Naive thymus-derived CD4-positive, alpha-beta T cell (primary cell): ENCODE data around the gene FLT3. TPM values are rescaled to one million over a fixed set of nuclear protein-coding genes. Genes with fewer than 3 reads are reported as not detected.
A peak's percentile ranks its signal among the peaks of the same experiment; 100 is the strongest.

Experiments used
- ATAC-seq: fragments of 150-1000 bp; cut with Tn5 transposase; 2 replicates; pipeline ENCODE4 v1.10.0; 2021; ENCODE audit warnings: mild to moderate bottlenecking, moderate library complexity
- CTCF ChIA-PET: fragments of 350-600 bp; sonication (Branson Sonifier 250); formaldehyde crosslinking; loops from one replicate; lab custom pipeline; 2021; ENCODE audit warnings: antibody characterized with exemption; lab: Charles Lee
- POLR2A ChIA-PET: fragments of 350-600 bp; sonication (Branson Sonifier 250); formaldehyde crosslinking; loops from one replicate; lab custom pipeline; 2021; ENCODE audit warnings: antibody characterized with exemption, inconsistent platforms; lab: Charles Lee
- DNase-seq, 9 donors: peaks; one replicate each; pipeline versions ENCODE4 v3.0.0 to v3.0.0-alpha.2; 2020 to 2022; ENCODE audit warnings: mixed read lengths in 1 of 9
- H3K27ac ChIP-seq: one replicate; pipeline ENCODE4 v1.7.0; 2013; ENCODE audit warnings: mild to moderate bottlenecking, low read depth, low read length, moderate library complexity
- H3K27me3 ChIP-seq, 2 donors: one replicate each; pipeline ENCODE4 v1.7.0; 2013; ENCODE audit warnings: low read length in 2 of 2, mild to moderate bottlenecking in 2 of 2, moderate library complexity in 2 of 2; ENCODE audit not compliant: control insufficient read depth in 2 of 2, insufficient read depth in 2 of 2
- H3K36me3 ChIP-seq, 3 experiments: 1 replicate in 2 of 3; 2 replicates in 1 of 3; pipeline ENCODE4 v1.7.0; 2013; ENCODE audit warnings: low read length in 3 of 3, mild to moderate bottlenecking in 3 of 3, moderate library complexity in 1 of 3; ENCODE audit not compliant: insufficient read depth in 3 of 3, control insufficient read depth in 2 of 3
- H3K4me1 ChIP-seq, 2 donors: one replicate each; pipeline ENCODE4 v1.7.0; 2013; ENCODE audit warnings: low read length in 2 of 2, mild to moderate bottlenecking in 2 of 2, moderate library complexity in 1 of 2; ENCODE audit not compliant: control insufficient read depth in 2 of 2, insufficient read depth in 2 of 2
- H3K4me3 ChIP-seq: 2 replicates; pipeline ENCODE4 v1.7.0; 2013; ENCODE audit warnings: mild to moderate bottlenecking, low read length
- H3K9me3 ChIP-seq, 3 experiments: 1 replicate in 2 of 3; 2 replicates in 1 of 3; pipeline ENCODE4 v1.7.0; 2013; ENCODE audit warnings: low read length in 3 of 3; ENCODE audit not compliant: control insufficient read depth in 2 of 3
- H3K27ac Mint-ChIP-seq, 9 donors: one replicate each; pipeline ENCODE4 v1.8.0; 2020 to 2022; ENCODE audit warnings: mixed read lengths in 9 of 9, mild to moderate bottlenecking in 8 of 9, moderate library complexity in 5 of 9, inconsistent platforms in 2 of 9
- H3K27me3 Mint-ChIP-seq, 5 donors: one replicate each; pipeline ENCODE4 v1.8.0; 2021 to 2022; ENCODE audit warnings: mixed read lengths in 5 of 5, mild to moderate bottlenecking in 1 of 5
- H3K36me3 Mint-ChIP-seq, 5 donors: one replicate each; pipeline ENCODE4 v1.8.0; 2020 to 2022; ENCODE audit warnings: mixed read lengths in 5 of 5, mild to moderate bottlenecking in 3 of 5, inconsistent platforms in 1 of 5
- H3K4me1 Mint-ChIP-seq, 7 donors: one replicate each; pipeline ENCODE4 v1.8.0; 2020 to 2022; ENCODE audit warnings: mixed read lengths in 7 of 7, mild to moderate bottlenecking in 3 of 7, inconsistent platforms in 1 of 7
- H3K4me3 Mint-ChIP-seq, 10 donors: one replicate each; pipeline ENCODE4 v1.8.0; 2020 to 2022; ENCODE audit warnings: mild to moderate bottlenecking in 10 of 10, mixed read lengths in 10 of 10, moderate library complexity in 6 of 10, inconsistent platforms in 2 of 10
- H3K9me3 Mint-ChIP-seq, 11 donors: one replicate each; pipeline ENCODE4 v1.8.0; 2020 to 2022; ENCODE audit warnings: mixed read lengths in 11 of 11, mild to moderate bottlenecking in 4 of 11, inconsistent platforms in 1 of 11, moderate library complexity in 1 of 11
- intact Hi-C, 2 donors: fragments of 100-400 bp; cut with micrococcal nuclease; formaldehyde crosslinking; loops; one replicate each; pipeline ENCODE4 v1.15.1; 2023
- polyA plus RNA-seq, 2 donors: library from polyadenylated mRNA; unstranded; fragments of 300-500 nt; fragmentation: Illumina TruSeq; gene quantifications; one replicate each; pipeline ENCODE4 v1.2.3, GENCODE V29; 2021
- total RNA-seq, 6 experiments: library from RNA in 5 of 6; stranded (reverse) in 5 of 6; gene quantifications; 1 replicate in 5 of 6; 2 replicates in 1 of 6; pipeline ENCODE4 v1.2.3 and lab custom pipeline; 2021 to 2026

The FLT3 gene
- total and polyA plus RNA-seq, 7 experiments from 2014 or later = 0.77 to 3.4 TPM; not detected in 5

DNA sequence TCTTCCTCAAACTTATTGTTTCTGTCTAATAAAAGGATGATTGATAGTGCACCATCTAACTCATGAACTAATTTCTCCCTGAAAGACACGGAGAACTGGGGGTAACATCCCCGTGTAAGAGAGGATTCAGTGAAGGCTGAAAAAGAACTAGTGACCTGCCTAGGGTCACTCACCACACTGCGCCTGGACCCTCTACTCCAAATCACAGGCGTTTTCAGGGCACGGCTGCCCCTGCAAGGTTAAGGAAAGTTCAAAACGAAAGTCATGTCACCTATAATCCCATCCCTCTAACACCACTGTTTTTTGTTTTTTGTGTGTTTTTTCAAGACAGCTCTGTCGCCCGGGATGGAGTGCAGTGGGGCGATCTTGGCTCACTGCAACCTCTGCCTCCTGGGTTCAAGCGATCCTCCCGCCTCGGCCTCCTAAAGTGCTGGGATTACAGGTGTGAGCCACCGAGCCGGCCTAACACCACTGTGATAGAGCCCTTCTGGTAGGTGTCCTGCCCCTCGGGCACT is 120.6 kb downstream of the FLT3 start:
- H3K36me3 ChIP-seq = no peaks in the 10 kb centered on the region
- H3K27ac ChIP-seq = no peak overlapping the region
- ChIA-PET POLR2A (no interaction called here), CTCF (no interaction called here)
- peaks cover 0 to 2% (median 0%) of the 10 kb centered on the region in 11 donors for H3K9me3 Mint-ChIP-seq
- peaks cover 13 to 20% of the 10 kb centered on the region in 2 donors for H3K27me3 ChIP-seq
- H3K4me3 Mint-ChIP-seq = peak overlapping the region in 8 of 10 donors; percentile 17 to 68 (median 38)
- no peaks in the 10 kb centered on the region for H3K9me3 ChIP-seq
- no peak for DNase-seq
- peaks cover 79 to 90% (median 83%) of the 10 kb centered on the region in 5 donors for H3K27me3 Mint-ChIP-seq
- H3K4me3 ChIP-seq = no peak overlapping the region
- H3K27ac Mint-ChIP-seq = peak overlapping the region in 1 of 9 donors; percentile 3
- H3K36me3 Mint-ChIP-seq = no peaks in the 10 kb centered on the region
- intact Hi-C loops = no loop called here
- H3K4me1 ChIP-seq = no peaks in the 10 kb centered on the region
- peaks cover 10 to 33% (median 25%) of the 10 kb centered on the region in 7 donors for H3K4me1 Mint-ChIP-seq
- no peak for ATAC-seq

DNA sequence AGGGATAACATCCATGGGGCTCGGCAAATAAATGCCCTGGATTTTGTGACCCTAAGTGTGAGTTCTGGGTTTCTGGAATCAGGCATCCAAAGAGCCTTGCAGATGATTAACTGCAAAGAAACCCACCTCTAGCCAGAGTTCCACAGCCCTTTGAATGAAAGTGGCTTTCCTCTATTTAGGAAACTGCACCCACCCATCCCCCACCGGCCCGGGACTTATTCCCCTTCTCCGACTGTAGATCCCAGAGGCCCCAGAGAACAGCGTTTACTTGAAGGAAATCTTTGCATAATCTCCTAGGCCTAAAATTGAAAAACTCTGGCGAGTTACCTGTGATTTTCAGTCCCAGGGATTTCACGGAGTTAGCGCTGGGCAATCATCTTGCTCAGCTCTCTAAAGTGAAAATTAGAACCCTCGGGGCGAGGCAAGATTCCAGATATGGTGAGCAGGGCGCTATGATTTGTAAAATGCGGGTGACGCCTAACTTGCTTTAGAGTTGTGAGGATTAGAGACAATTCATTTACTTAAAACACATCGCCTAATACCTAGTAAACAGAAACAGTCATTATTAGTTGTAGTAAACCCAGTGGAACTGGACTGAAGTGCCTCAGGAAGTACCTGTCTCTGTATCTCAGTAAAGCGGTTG is 121.3 kb downstream of the FLT3 start:
- Histone ChIP-seq H3K27me3 (peaks cover 13 to 20% of the 10 kb centered on the region in 2 donors), H3K27ac (no peak overlapping the region), H3K4me1 (no peaks in the 10 kb centered on the region), H3K9me3 (no peaks in the 10 kb centered on the region), H3K36me3 (no peaks in the 10 kb centered on the region), H3K4me3 (no peak overlapping the region)
- H3K4me3 Mint-ChIP-seq = peak overlapping the region in 7 of 10 donors; percentile 20 to 68 (median 37)
- ATAC-seq (no peak), DNase-seq (no peak)
- intact Hi-C loops = no loop called here
- H3K36me3 Mint-ChIP-seq = no peaks in the 10 kb centered on the region
- peaks cover 83 to 93% (median 89%) of the 10 kb centered on the region in 5 donors for H3K27me3 Mint-ChIP-seq
- ChIA-PET CTCF (no interaction called here), POLR2A (no interaction called here)
- peaks cover 0 to 2% (median 0%) of the 10 kb centered on the region in 11 donors for H3K9me3 Mint-ChIP-seq
- H3K27ac Mint-ChIP-seq = peak overlapping the region in 1 of 9 donors; percentile 51
- H3K4me1 Mint-ChIP-seq = peaks cover 10 to 33% (median 25%) of the 10 kb centered on the region in 7 donors

DNA sequence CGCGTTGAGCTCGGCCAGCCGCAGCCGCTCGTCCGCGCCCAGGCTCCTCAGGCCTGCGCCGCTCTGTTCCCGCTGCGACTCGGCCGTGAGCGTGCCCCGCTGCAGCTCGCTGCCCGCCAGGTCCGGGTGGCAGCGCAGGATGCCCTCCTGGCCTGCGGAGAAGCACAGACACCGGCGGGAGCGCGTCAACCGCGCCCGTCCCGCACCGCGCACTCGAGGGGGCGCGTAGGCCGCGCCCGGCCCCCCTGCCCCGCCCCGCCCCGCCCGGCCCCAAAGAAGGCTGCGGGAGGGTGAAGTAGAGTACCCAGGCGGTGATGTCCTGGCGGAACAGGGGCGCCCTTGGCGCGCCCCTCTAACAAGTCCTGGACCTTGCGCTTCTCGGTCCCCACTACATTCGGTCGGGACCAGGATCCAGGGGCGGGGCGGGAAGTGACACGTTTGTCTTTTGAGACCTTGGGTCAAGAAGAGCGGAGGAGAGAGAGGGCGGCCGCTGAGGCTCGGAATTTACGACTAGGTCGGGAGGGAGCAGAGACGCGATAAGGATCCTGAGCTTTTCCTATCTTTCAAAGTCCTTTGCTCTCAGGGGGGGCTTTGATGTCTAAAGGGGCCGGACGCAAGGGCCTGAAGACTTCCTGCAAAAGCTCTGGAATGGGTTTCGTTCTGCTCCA is 121.9 kb downstream of the FLT3 start:
- H3K27ac Mint-ChIP-seq = peak overlapping the region in 1 of 9 donors; percentile 51
- Histone ChIP-seq H3K27me3 (peaks cover 11 to 20% of the 10 kb centered on the region in 2 donors), H3K4me3 (no peak overlapping the region), H3K4me1 (no peaks in the 10 kb centered on the region), H3K9me3 (no peaks in the 10 kb centered on the region), H3K27ac (no peak overlapping the region), H3K36me3 (no peaks in the 10 kb centered on the region)
- DNase-seq (no peak), ATAC-seq (no peak)
- peaks cover 83 to 93% (median 89%) of the 10 kb centered on the region in 5 donors for H3K27me3 Mint-ChIP-seq
- CTCF ChIA-PET = no interaction called here
- H3K4me3 Mint-ChIP-seq = peak overlapping the region in 4 of 10 donors; percentile 3 to 68 (median 32)
- POLR2A ChIA-PET = no interaction called here
- intact Hi-C loops = no loop called here
- peaks cover 10 to 33% (median 25%) of the 10 kb centered on the region in 7 donors for H3K4me1 Mint-ChIP-seq
- no peaks in the 10 kb centered on the region for H3K36me3 Mint-ChIP-seq
- H3K9me3 Mint-ChIP-seq = peaks cover 0 to 2% (median 0%) of the 10 kb centered on the region in 11 donors

DNA sequence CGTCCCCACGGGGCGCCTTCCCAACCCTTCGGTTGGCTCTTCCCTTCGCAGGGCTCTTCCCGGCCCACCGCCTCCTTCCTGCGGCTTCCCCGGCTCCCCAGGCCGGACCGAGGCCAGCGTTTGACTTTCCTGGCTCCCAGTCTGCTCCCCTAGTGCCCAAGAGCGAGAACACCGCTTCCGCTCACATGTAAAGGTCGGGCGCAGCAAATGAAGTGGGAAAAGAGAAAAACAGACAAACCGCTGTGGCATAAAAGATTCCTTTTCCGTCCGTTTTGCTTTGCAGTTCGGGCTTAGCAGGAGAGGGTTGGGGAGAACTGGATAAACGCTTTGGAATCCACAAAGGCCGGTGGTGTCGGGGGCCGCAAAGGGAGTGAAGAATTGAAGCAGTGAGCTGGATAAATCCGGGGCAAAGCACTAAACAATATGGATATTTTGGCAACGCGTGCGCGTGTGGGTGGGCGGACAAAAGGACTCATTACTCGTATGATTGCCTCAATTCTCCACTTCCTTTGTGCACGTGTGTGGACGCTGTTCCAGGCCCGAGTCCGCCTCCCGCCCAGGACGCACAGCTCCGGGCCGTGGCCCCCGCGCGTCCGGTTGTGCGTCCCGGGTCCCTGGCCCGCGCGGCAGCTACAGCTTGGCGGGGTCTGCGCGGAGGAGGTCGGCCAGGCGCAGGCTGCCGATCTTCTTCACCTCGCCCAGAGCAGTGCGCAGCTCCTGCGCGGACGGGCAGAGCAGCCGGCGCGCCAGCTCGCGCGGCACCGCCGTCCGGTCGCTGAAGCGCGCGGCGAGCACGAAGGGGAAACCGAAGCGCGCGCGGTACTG is 122.7 kb downstream of the FLT3 start:
- H3K4me1 ChIP-seq = no peaks in the 10 kb centered on the region
- DNase-seq (no peak), ATAC-seq (no peak)
- POLR2A ChIA-PET = no interaction called here
- Mint-ChIP-seq H3K4me3 (peak overlapping the region in 5 of 10 donors; percentile 9 to 54 (median 12)), H3K36me3 (no peaks in the 10 kb centered on the region), H3K27me3 (peaks cover 81 to 92% (median 88%) of the 10 kb centered on the region in 5 donors), H3K27ac (peak overlapping the region in 1 of 9 donors; percentile 71), H3K4me1 (peaks cover 10 to 33% (median 25%) of the 10 kb centered on the region in 7 donors), H3K9me3 (no peaks in the 10 kb centered on the region)
- no peak overlapping the region for H3K4me3 ChIP-seq
- no peaks in the 10 kb centered on the region for H3K9me3 ChIP-seq
- no peaks in the 10 kb centered on the region for H3K36me3 ChIP-seq
- intact Hi-C loops = loop anchor here in 1 of 2 donors (2.0 kb wide), 1 partner anchor 53 kb away; no protein-coding TSS in a partner anchor
- no peak overlapping the region for H3K27ac ChIP-seq
- H3K27me3 ChIP-seq = peaks cover 10 to 20% of the 10 kb centered on the region in 2 donors
- CTCF ChIA-PET = no interaction called here

DNA sequence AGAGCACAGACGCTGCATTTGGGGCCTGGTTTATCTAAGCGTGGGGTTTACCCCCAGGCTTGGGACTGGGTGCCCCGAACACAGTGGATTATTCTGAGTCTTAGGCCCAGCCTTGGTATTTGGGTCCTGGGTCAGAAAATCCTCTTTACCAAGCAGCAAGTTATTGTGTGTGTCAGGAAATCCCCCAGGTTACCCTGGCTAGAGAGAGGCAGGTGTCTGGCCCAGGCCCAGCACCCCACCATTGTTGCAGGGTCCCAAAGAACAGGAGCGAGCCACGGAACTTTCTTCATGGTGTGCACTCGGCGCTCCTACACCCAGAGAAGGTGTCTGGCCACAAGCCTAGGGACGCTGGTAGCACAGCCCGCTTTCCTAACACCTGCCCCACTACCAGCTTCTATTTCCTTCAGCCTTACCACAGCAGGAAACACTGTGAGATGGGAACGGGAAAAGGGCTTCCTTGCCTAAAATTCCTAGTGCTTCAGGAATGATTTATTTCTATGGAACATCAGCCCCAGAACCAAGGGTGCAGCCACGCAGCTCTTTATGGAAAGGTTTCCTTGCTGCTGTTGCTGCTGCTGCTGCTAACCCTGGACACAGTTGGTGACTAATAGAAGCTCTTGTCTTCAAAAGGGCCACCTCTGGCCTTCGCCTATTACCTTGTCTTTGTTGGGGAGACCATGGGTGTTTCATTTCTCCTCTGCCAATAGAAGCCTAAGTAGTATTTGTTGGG is 123.8 kb downstream of the FLT3 start:
- Mint-ChIP-seq H3K4me3 (no peak overlapping the region), H3K9me3 (no peaks in the 10 kb centered on the region), H3K27ac (no peak overlapping the region), H3K36me3 (no peaks in the 10 kb centered on the region), H3K27me3 (peaks cover 70 to 89% (median 83%) of the 10 kb centered on the region in 5 donors), H3K4me1 (peaks cover 10 to 32% (median 25%) of the 10 kb centered on the region in 7 donors)
- CTCF ChIA-PET = interaction anchor here (0.5 to 1.3 kb wide), 3 partner anchors 8 to 1260 kb away, joined by 3 to 5 read pairs (median 3); no protein-coding TSS in a partner anchor
- intact Hi-C loops = loop anchor here in 1 of 2 donors (2.0 kb wide), 1 partner anchor 52 kb away; no protein-coding TSS in a partner anchor
- Histone ChIP-seq H3K27ac (no peak overlapping the region), H3K4me1 (no peaks in the 10 kb centered on the region), H3K36me3 (no peaks in the 10 kb centered on the region), H3K27me3 (peaks cover 10 to 20% of the 10 kb centered on the region in 2 donors), H3K4me3 (no peak overlapping the region), H3K9me3 (no peaks in the 10 kb centered on the region)
- ATAC-seq = no peak
- DNase-seq = no peak
- POLR2A ChIA-PET = no interaction called here
